Renal pelvis (tissue), 12 donors: ENCODE results near the gene CLEC4F. TPM values are rescaled to one million over a fixed set of nuclear protein-coding genes. Genes with fewer than 3 reads are reported as not detected.
A peak's percentile ranks its signal among the peaks of the same experiment; 100 is the strongest.

Experiments used
- DNase-seq: peaks from one replicate; pipeline ENCODE4 v3.0.0-alpha.2; 2013
- long read RNA-seq, 16 experiments: transcript quantifications; one replicate each; lab custom pipeline, GENCODE V29; 2026
- polyA plus RNA-seq, 3 donors: library from polyadenylated mRNA; unstranded; fragments of 120-200 nt; gene quantifications; one replicate each; pipeline ENCODE4 v1.2.1, GENCODE V29; 2013; ENCODE audit not compliant: insufficient read length in 3 of 3

CLEC4F gene, protein sequence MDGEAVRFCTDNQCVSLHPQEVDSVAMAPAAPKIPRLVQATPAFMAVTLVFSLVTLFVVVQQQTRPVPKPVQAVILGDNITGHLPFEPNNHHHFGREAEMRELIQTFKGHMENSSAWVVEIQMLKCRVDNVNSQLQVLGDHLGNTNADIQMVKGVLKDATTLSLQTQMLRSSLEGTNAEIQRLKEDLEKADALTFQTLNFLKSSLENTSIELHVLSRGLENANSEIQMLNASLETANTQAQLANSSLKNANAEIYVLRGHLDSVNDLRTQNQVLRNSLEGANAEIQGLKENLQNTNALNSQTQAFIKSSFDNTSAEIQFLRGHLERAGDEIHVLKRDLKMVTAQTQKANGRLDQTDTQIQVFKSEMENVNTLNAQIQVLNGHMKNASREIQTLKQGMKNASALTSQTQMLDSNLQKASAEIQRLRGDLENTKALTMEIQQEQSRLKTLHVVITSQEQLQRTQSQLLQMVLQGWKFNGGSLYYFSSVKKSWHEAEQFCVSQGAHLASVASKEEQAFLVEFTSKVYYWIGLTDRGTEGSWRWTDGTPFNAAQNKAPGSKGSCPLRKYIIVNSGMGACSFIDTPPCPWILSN
- polyA plus RNA-seq = under 1 TPM in 2 of 3 donors, not detected in 1; 0.06 to 0.09 TPM
- long read RNA-seq, donor 1 = 0 reads
- long read RNA-seq, donor 2 = 0 reads
- long read RNA-seq, donor 3 = 0 reads
- long read RNA-seq, donor 4 = 0 reads
- long read RNA-seq, donor 5 = 0 reads
- long read RNA-seq, donor 6 = 0 reads
- long read RNA-seq, donor 7 = 0 reads
- long read RNA-seq, donor 8 = 0 reads
- long read RNA-seq, donor 9 = 0 reads
- long read RNA-seq, donor 10 = 0 reads
- long read RNA-seq, donor 11 = 0 reads
- long read RNA-seq, donor 12 = 0 reads
- long read RNA-seq, donor 13 = 0 reads
- long read RNA-seq, donor 14 = 0 reads
- long read RNA-seq, donor 15 = 0 reads
- long read RNA-seq, donor 16 = 0 reads

DNA sequence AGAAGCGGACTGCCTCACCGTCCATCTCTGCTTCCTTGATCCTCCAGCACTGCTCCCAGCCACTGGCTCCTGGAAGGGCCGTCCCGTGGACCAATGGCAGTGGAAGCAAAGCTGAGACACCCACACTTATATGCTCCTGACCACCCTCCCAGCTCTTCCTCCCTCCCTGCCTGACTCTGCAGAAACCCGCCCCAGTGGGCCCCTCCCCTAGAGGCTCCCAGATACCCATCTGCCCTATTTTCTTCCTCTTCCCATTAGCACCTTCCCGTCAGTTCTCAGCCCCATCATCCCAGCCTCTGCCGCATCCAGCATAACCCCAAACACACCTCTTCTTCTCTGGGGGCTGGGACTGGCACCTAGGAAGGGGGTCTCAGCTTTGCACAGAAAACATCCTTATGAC, at the start of gene CLEC4F:
Gene CLEC4F (minus strand): TSS at position 101 of the 400 bp plus-strand sequence. CDS start 76 bp downstream, at position 25.
- no peak for DNase-seq

DNA sequence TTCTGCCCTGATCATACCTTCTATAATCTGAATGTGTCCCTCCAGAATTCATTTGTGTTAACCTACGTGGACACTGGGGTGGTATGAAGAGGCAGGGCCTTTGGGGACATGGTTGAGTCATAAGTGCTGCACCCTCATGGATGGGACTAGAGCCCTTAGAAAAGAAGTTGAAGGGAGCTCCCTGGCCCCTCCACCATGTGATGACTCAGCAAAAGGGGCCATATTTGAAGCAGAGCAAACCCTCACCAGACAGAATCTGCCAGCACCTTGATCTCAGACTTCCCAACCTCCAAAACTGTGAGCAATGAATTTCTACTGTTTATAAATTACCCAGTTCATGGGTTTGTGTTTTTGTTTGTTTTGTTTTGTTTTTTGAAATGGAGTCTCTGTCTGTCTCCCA, 48.6 kb upstream of the CLEC4F start:
- DNase-seq = no peak

DNA sequence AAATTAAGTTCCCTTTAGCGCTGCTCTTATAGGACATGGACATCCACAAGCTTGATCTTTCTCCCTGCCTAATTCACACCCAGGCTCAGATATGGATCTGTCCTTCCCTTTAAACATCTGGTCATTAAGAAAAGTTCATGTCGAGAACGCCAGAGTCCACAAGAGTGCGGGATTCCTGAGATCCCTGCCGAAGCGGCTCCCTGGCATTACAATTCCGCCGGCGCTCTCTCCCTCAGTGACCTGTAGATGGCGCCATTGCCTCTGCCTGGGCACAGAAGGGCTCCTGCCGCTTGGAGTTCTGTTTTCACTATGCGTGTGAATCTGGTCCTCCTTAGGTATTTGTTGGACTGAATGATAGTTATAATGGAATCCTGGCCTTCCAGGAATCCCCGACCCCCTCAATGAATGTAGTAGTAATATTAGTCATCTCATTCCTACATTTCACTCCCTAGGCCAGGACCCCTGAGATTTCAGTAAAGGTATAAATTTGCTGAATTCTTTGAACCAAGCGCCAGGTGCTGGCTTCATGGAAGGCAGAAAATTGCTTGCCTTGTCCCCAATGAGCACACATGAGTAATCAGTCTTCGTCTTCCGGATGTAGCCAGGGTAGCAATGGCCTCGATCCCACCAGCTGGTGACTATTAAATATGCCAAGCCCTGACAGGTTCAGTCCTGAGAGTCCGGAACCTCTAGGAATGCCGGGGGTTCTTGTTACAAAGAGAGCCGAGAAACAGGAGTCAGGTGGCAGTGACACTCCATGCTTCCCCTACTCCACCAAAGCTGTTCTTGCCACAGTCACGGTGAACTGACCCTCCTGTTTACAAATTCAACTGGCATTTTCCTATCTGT, 41.6 kb upstream of the CLEC4F start:
- DNase-seq = peak; percentile 79

DNA sequence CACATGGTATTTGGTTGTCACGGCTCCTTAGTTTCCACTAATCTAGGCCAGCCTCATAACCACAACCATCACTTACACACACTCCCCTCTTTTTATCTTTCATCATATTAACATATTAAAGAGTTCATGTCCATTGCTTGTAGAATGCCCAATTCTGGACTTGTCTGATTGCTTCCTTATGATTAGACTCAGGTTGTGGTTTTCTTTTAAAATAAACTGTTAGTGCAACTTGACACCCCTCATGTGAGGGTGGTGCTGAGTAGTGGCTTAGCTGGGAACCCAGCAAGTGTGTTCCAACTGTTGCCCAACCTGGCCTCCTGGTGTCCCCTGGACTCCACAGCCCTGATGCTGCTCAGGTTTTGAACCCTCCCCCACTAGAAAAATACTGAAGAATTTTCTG, 35.3 kb upstream of the CLEC4F start:
- no peak for DNase-seq

DNA sequence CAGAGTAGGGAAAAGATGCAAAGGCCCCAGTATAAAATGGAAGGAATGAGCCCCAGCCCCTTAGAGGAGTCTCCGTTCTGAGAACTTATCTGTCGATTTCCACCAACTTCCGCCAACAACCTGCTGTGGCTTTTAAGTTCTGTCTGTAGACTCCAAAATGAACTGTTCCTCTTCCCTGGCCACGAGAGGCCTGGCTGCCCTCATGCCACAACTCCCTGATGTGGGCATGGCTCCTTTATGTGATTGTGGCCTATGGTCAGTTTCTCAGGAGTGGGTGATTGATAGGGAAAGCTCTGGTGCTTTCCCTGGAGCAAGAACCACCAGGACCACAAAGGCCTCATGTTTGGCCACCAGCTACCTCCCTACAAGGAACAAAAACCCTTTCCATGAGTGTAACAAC, 34.0 kb upstream of the CLEC4F start:
- DNase-seq = no peak

DNA sequence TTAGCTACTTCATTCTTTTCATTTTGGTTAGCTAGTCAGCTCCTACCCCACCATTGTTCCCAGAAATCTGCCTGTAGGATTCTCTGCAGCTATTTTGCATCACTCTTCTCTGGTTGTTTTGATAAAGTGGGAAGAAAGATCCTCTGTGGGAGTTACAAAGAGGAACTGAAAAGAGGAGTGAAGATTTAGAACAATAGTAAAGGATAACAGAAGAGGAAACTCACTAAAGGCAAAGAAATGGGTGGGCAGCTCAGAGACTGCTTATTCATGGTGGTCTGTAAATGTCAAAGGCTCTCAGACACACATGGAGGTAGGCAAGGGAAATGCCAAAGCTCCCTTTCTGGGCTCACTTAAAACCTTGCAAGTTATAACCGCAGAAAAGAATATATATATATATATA, 32.4 kb upstream of the CLEC4F start:
- no peak for DNase-seq

DNA sequence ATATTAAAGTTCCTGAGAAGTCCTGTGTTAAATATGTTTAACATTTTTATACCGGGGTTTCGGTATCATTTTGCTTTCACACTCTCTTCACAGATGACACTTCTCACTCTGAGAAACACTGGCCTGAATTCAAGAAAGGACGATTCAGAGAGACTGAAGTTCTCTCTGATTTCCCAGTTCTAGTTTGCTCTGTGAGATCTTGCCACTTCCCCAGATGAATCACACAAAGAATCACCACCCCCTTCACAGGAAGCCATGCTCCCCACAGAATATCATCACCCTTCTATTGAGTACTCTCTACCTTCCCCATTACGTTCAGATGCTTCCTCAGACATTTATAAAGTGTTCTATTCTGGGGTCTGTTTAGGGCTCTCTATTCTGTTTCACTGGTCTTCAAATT, 31.3 kb upstream of the CLEC4F start:
- no peak for DNase-seq

DNA sequence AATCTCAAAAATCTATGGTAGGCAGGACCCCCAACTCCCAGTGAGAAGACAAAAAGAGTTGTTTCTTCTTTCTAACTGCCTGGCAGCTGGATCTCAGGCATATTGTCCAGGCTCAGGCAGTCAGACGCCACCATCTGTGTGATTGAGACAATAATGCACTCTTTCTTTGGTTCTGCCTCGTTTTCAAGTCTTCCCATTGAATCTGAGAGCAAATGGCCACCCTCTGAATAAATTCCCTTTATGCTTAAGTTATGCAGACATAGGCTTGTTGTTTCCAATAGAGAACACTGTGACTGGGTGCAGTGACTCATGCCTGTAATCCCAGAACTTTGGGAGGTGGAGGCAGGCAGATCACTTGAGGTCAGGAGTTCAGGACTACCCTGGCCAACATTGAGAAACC, 30.5 kb upstream of the CLEC4F start:
- no peak for DNase-seq

DNA sequence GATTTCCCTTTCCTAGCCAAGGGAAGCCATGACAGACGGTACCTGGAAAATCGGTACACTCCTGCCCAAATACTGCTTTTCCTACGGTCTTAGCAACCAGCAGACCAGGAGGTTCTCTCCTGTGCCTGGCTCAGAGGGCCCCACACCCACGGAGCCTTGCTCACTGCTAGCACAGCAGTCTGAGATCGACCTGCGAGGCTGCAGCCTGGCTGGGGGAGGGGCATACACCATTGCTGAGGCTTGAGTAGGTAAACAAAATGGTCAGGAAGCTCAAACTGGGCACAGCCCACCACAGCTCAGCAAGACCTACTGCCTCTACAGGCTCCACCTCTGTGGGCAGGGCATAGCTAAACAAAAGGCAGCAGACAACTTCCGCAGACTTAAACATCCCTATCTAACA, 22.0 kb upstream of the CLEC4F start:
- DNase-seq = no peak

DNA sequence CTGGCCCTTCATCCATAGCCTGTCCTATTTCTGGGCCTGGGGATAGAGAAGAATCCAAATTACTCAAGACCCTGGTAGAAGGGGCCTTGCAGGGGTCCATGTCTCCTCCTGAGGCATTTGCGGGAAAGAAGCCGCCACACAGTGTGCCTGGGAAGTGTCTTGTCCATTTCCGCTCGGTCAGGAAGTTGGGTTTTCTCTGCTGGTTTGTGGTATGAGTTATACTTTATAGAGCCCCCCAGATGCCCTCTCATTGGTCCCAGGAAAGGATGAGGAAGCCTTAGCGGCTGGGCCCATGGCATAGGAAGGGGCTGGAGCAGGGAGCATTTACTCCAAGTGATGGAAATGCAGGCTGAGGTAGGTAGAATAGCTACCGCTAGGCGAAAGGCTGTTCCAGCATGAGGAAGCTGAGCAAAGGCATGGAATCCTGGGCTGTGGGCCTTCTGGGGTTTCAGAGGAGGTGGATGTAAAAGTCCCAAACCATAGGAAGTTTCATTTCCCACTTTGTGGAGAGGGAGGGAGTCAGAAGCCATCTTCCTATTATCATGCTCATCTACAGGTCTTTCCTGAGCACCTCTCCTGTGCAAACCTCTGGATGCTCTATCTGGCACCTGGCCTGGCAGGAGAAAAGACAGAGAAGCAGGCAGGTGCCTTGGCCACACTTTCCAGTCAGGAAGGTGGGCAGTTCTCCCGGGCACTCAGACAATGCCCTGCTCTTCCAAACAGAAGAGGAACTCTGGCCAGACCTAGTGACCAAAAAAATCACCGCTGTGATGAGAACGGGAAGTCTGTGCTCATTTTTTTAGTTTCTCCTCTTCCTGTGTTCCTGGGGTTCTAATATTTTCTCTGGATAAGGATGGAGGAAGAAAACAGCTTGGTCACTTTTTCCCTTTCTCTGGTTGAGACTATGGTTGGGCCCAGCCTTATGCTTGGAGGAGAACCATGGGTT, 17.9 kb upstream of the CLEC4F start:
- no peak for DNase-seq

DNA sequence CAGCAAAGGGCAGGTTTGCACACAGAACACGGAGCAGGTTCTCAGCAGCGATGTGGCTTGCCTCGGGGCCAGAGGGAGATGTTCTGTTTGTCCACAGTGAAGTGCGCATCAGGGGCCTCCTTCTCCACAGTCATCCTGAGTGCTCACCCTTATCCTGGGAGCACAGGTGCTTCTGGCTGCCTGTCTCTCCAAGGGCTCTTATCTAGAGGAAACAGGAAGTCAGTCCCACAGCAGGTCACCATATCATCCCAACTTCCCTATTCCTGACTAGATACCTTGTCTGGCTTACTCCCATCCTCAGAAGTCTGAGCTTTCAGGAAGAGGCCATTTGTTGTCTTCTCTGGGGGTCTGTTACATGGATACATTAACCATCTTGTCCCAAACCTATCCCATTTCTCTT, 15.2 kb upstream of the CLEC4F start, which contains the start of gene CD207:
Gene CD207 (minus strand): TSS at position 174 of the 400 bp plus-strand sequence. CDS start 40 bp downstream, at position 134.
- no peak for DNase-seq

DNA sequence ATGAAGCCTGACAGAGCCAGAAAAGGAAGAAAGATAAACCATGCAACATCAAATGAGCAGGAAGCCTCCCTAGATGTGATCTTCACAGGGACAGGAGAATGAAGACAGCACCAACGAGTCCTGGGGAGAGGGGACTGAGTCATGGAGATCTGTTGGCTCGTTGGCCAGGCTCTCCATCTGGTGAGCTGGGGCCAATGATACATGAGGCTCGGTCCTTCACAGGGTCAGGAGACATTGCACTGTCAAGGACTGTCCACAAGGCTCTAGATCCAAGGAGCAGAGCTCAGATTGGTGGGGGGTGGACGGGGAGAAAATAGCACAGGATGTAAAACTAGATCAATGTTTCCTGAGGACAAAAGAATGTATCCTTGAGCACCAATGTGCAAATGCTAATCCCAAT, 14.5 kb upstream of the CLEC4F start:
- no peak for DNase-seq

DNA sequence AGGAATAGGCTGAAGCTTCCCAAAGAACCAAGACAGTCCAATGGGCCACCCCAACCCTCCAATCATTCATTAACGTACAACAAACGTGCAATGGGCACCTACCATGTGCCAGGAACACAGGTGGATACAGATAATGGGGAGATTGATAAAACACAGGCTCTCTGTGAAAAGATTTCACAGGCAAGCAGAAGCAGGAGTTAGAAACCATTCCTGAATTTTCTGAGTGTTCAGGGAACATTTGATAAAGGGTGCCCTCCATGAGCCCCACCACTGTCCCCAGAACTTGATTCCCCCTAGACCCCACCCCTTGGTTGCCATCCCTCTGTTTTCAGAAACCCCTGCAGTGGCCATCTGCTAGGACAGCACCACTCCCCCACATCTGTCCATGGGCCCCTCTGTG, 13.7 kb upstream of the CLEC4F start:
- DNase-seq = no peak

DNA sequence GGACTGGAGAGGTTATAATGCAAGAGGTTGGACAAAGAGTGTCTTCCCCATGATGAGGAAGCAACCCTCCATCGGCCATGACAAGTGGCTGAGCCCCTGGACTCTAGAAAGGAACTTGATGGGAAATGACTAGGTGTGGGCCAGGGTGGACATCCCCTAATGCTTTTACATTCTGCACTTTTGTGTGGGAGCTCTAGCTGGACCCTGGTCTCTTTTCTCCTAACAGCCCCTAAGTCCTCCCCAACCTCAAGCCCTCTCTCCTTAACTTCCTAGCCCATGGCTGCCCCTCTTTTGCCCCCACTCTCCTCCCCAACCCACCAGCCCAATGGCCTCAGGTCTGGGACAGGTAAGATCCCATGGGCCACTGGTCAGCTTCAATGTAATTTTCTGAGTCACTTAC, 12.8 kb upstream of the CLEC4F start:
- no peak for DNase-seq

DNA sequence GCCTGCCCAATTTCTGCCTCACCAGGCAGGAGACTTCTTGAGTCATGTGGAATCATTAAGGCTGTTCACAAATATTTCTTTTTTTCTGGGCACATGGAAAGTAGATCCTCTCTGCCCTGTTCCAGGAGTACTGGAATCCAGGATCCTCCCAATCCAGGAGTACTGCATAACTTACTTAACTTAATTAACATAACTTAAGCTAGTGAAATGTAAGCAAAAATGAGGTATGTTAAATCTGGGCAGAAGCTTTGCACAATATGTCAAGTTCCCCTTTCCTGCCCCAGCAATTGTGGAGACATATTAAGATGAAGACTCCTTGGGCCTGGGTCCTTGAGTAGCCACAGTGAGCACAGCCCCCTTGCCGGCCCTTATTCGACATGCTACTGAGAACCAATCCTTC, 12.0 kb upstream of the CLEC4F start:
- DNase-seq = no peak

DNA sequence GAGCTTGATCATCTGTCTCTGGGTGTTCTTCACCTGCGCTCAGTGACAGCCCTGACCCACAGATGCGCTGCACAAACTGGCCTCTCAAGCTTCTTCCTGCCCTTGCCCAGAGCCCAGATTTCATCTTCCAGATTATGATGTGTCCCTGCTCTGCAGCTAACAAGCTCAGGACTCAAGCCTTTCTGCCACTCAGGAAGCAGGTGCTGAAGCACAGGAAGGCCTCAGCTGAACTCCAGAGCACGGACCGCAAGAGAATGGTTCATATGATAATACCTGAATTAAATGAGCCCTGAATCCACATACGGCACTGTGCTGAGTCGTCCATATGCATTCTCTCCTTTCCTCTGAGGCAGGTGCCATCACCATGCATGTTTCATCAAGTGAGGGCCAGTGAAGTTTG, 11.5 kb upstream of the CLEC4F start:
- no peak for DNase-seq

DNA sequence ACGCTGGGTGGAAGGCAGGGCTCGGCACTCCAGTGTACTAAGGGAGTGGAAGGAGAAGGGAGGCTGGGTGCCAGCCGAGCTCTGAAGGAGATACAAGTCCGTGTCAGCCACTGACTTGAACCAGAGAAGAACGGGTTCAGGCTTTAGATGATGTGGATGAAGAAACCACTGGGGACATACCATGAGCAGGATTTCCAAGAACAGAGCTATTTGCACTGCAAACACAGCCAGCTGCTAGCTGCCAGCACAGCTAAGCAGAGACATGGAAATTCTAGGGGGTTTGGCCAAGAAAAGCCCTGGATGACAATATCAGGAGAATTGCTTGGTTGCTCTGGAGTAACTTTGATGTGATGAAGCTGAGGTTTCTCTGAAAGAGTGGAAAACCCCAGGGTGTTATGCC, 10.0 kb upstream of the CLEC4F start:
- DNase-seq = no peak

DNA sequence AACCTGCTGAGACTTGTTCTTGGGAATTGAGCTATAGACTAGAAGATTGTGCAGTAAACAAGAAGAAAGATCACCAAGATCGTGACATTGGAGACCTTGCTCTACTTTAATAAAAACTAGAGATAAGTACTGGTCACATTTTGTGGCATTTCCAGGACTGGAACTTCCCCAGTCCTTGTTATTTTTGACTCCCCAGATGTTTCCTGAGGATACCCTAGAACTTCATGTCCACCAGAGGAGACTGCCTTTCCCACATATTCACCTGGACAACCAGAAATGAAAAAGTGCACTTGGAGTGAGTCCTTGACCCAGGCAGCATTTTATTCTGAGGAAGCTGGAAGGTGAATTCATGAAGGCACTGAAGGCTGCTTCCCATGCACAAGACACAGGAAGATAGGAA, 9.5 kb upstream of the CLEC4F start:
- no peak for DNase-seq

DNA sequence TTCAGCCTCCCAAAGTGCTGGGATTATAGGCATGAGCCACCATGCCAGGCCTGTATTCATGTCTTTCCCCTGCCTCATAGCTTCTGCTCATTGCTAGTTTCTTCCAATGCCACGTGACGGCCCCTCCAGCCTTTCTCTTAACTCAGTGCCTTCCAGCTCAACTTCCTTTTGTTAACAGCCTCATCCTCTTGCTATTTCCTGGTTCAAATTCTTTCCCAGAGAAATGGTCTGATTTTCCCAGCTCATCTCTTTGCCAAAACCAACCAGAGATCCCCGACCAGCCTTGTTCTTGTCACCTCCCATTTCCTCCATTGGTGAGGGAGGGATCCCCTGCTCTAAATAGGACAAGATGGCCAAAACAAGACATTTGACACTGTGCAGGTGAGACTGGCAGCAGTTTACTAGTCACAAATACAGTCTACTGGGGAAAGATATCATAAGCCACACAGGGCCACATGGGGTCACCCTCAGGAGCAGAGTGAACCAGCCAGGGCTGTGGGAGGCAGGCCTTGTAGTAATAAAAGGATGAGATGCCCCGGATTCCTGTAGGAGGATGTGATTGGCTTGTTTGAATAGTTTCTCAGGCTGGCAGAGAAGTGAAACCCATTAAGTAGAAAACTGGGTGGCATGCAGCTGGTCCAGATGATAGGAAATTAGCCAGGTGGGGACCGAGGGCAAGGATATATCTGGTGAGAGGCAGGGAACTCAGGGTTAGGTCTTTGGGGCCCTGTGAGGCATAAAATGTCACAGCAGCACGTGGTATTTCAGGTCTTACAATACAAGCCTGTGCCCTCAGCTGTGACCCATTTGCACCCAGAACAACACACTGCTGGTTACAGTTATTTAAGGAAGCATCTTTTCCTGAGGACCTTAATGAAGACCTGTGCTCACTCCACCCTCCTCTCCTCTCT, 8.8 kb upstream of the CLEC4F start:
- DNase-seq = no peak

DNA sequence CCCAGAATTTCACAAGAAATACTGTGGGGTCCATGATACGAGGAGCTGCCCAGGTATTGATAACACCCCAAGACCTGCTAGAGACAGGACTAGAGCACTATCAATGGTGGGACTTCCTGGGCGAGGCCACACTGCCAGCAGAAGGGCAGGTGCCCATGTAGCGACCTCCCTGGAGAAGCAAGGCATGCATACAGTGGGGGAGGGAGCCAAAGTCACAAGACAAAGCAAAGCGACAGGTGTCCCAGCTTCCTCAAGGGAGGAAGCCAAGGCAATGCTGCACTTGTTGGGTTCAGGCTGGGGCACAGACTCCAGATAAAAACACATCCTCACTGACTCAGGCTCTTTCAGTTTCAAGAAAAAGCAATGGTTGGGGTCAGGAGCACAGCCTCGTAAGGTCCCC, 7.7 kb upstream of the CLEC4F start:
- no peak for DNase-seq
